Measurements from ENCODE around the gene ENSA. TPM values are rescaled to one million over a fixed set of nuclear protein-coding genes. Genes with fewer than 3 reads are reported as not detected.

ENSA gene
- polyA plus RNA-seq, 1 donor from 2014 or later, result 73.9 TPM

Other genes with a start within 250 kb of the ENSA start
- 37.4 TPM for gene TARS2, start 142.2 kb downstream of the ENSA start, polyA plus RNA-seq
- 0.11 TPM for gene ECM1, start 121.5 kb downstream of the ENSA start, polyA plus RNA-seq
- 1.0 TPM for gene FALEC, start 113.9 kb downstream of the ENSA start, polyA plus RNA-seq
- gene ADAMTSL4, start 80.2 kb downstream of the ENSA start, polyA plus RNA-seq, result 0.30 TPM
- gene MCL1, start 50.0 kb downstream of the ENSA start, polyA plus RNA-seq, result 99.6 TPM
- 18.8 TPM for gene GOLPH3L, start 67.5 kb upstream of the ENSA start, polyA plus RNA-seq
- gene HORMAD1, start 91.3 kb upstream of the ENSA start, polyA plus RNA-seq, result 0.84 TPM
- 478 TPM for gene CTSS, start 136.2 kb upstream of the ENSA start, polyA plus RNA-seq
- gene CTSK, start 178.6 kb upstream of the ENSA start, polyA plus RNA-seq, result 1.0 TPM
- 18.2 TPM for gene ARNT, start 247.0 kb upstream of the ENSA start, polyA plus RNA-seq

Data from IgD-negative memory B cell (primary cell).